ENCODE data around the gene DNMBP. TPM values are rescaled to one million over a fixed set of nuclear protein-coding genes. Genes with fewer than 3 reads are reported as not detected.
A peak's percentile ranks its signal among the peaks of the same experiment; 100 is the strongest.

Gene DNMBP
- total and polyA plus RNA-seq, 2 of the 8 experiments (the other 6 are each of a cell fraction or from before 2014, with no cell fraction given) = 19.1 to 26.4 TPM

GRCh38 chr10:99845837-99846382 lies 163.8 kb downstream of the DNMBP start (continued):
- no peak for TF ChIP-seq KDM4A (IDR thresholded peaks at IDR 0.05; ENCODE audit: low read depth, low read length, severe bottlenecking)
- TF ChIP-seq, protein P1, sequence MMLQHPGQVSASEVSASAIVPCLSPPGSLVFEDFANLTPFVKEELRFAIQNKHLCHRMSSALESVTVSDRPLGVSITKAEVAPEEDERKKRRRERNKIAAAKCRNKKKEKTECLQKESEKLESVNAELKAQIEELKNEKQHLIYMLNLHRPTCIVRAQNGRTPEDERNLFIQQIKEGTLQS (IDR thresholded peaks at IDR 0.05; ENCODE audit: insufficient read depth, low read depth, low read length) = no peak
- peak; percentile 28; the same call in 1 of the 2 replicates for TF ChIP-seq CREB1 (IDR thresholded peaks at IDR 0.05)
- TF ChIP-seq ATF2 (IDR thresholded peaks at IDR 0.05; ENCODE audit: low read length) = 0 out of 2 replicates have a peak, but pooled peaks have one; percentile 24
- TF ChIP-seq SIRT6 (IDR thresholded peaks at IDR 0.05; ENCODE audit: low read length) = no peak
- no peak for TF ChIP-seq MAX (IDR thresholded peaks at IDR 0.05)
- TF ChIP-seq BRCA1 (IDR thresholded peaks at IDR 0.05; ENCODE audit: low read depth, low read length) = no peak
- TF ChIP-seq, protein P2, sequence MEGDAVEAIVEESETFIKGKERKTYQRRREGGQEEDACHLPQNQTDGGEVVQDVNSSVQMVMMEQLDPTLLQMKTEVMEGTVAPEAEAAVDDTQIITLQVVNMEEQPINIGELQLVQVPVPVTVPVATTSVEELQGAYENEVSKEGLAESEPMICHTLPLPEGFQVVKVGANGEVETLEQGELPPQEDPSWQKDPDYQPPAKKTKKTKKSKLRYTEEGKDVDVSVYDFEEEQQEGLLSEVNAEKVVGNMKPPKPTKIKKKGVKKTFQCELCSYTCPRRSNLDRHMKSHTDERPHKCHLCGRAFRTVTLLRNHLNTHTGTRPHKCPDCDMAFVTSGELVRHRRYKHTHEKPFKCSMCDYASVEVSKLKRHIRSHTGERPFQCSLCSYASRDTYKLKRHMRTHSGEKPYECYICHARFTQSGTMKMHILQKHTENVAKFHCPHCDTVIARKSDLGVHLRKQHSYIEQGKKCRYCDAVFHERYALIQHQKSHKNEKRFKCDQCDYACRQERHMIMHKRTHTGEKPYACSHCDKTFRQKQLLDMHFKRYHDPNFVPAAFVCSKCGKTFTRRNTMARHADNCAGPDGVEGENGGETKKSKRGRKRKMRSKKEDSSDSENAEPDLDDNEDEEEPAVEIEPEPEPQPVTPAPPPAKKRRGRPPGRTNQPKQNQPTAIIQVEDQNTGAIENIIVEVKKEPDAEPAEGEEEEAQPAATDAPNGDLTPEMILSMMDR (IDR thresholded peaks at IDR 0.05; ENCODE audit: control extremely low read depth in 1 of 3, insufficient read depth in 1 of 3, low read depth in 1 of 3, low read length in 3 of 3) = peak; percentile 7 to 98 (median 83)
- TF ChIP-seq CHD1 (IDR thresholded peaks at IDR 0.05; ENCODE audit: low read depth, low read length) = no peak
- no peak for TF ChIP-seq TAF7 (optimal IDR thresholded peaks at IDR 0.05; ENCODE audit: borderline replicate concordance, low read depth, low read length)
- no peak for TF ChIP-seq SIN3A (conservative IDR thresholded peaks at IDR 0.05 in 1 of 2, IDR thresholded peaks at IDR 0.05 in 1 of 2; ENCODE audit: low read depth in 1 of 2, low read length in 2 of 2)
- TF ChIP-seq SUZ12 (IDR thresholded peaks at IDR 0.05; ENCODE audit: low read length) = no peak

Data from H1 (cell line).